GM20431 (cell line): Measurements from ENCODE around the gene OR52D1.

Experiments
- in situ Hi-C: fragments of 300-500 bp; cut with MseI, MboI; formaldehyde crosslinking; loops from one replicate; pipeline ENCODE4 v1.15.0; 2020; ENCODE audit warnings: low sequenced_read_pairs; ENCODE audit not compliant: unreplicated experiment

The OR52D1 gene

GRCh38 chr11:5488385-5488784 is at the start of gene OR52D1:
TSS of gene OR52D1 (plus strand) at chr11:5488685. CDS start at chr11:5488707, 22 bp downstream.
- in situ Hi-C loops, result no loop called here

DNA sequence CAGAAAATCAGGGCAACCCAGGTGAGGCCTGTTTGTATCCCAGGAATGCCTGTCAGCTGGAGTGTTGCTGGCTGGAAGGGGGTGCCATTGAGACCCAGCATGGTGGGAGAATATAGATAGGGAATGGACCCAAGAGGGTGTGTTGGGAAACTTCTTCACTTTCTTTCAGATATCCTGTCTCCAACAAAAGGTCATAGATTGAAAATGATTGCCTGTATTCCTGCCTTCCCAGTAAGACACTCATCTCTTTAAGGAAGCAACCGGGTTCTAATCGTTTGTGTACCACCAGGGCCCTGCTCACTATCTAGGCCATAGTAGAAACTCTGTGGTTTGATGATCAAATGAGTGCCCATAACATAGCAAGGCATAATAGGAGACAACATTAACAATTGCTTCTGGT is 47.1 kb upstream of the OR52D1 start, which contains the start of gene OR51I1:
OR51I1 (minus strand) TSS at position 101 of the 400 bp plus-strand sequence; CDS start at position 101, 0 bp downstream.
- in situ Hi-C loops, result no loop called here

DNA sequence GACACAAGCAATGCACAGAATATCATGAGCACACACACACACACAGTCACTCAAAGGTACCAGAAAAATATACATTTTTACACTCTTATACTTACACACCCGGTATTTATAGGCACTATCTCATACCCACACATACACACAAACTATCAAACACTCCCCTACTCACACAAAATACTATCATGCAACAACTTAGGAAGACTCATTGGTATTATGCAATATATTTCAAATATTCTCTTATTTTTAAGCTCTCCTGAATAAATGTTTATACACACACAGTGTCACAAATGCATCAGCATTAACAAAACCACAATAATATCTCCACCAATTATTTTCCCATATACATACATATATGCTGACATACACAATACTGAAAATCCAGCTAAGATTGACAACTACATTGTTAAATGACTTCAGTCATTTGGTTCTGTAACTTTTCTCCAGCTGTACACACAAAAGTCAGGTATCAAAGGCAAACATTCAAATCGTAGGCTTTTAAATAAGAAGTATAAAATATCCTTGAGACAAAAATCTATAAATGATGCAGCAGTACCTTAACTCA is 44.6 kb upstream of the OR52D1 start:
- in situ Hi-C loops, result no loop called here

- in situ Hi-C loops, result no loop called here
These were observed 39.5 kb upstream of the OR52D1 start, which contains the start of gene OR51I2 for GRCh38 chr11:5449023-5449422. TSS of gene OR51I2 (plus strand) at chr11:5449323. CDS start at chr11:5453489, 4,166 bp downstream.

DNA sequence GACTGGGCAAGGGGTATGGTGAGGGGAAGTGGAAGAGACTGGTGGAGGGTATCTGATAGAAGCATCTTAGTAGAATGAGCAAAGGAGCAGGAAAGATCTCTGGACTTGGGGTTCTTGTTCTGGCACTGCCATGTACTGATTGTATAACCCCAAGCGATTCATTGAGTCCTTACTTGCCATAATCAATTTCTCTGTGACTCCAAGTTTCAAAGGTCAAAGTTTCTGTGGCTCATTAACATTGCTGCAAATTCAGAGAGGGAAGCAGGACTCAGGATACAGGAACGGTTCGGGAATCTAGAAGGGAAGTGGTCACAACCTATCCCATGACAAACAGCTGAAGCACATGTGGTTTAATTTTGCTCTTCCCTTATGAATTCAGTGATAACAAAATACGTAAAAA is 39.1 kb upstream of the OR52D1 start:
- in situ Hi-C loops, result no loop called here

DNA sequence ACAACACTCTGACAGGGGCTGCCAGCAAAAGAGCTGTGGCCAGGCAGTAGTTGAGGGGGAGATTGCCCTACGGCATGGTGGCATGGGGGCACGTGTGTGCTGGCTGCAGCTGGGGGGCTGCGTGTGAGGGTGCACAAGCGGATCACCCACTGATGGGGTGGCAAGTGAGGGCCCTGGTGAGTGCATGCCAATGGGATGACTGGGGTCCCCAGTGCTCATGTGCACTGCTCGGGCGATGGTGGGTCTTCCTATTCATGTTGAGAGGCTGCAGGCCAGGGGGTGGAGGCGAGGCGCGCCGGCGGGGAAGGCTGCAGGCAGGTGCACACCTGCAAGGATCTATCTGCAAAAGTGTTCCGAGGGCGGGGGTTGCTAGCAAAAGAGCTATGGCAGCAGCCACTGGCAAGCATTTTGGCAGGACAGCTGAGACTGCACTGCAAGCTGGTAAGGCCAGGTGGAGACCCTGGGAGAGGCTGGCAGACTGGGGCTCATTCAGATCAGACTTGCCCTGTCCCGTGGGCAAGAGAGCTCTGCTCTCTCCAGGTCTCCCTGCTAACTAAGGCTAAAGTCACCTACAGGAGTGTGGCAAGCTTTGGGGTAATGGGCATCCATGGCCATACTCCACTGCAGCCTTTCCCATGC is 27.4 kb upstream of the OR52D1 start:
- in situ Hi-C loops, result no loop called here

- in situ Hi-C loops, result no loop called here
These were observed 21.0 kb upstream of the OR52D1 start for GRCh38 chr11:5467527-5467926.

GRCh38 chr11:5473921-5474320 is 14.6 kb upstream of the OR52D1 start:
- in situ Hi-C loops, result no loop called here

- in situ Hi-C loops, result no loop called here
These were observed 12.2 kb upstream of the OR52D1 start for GRCh38 chr11:5476186-5476819.

DNA sequence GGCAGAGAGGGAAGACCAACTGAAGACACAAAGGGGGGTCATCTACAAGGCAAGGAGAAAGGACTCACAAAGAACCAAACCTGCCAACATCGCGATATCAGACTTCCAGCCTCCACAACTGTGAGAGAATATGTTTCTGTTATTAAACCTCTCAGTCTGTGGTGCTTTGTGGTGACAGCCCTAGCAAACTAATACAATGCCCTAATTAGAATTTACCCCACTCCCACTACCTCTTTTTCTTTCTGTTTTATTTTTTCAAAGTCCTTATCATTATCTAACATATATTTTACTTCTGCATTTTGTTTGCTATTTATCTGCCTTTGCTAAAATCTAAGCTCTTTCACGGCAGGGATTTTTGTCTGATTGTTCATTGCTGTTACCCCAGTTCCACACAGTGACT is 2.5 kb upstream of the OR52D1 start:
- in situ Hi-C loops, result no loop called here

GRCh38 chr11:5486421-5486820 is 2.1 kb upstream of the OR52D1 start:
- in situ Hi-C loops, result no loop called here

DNA sequence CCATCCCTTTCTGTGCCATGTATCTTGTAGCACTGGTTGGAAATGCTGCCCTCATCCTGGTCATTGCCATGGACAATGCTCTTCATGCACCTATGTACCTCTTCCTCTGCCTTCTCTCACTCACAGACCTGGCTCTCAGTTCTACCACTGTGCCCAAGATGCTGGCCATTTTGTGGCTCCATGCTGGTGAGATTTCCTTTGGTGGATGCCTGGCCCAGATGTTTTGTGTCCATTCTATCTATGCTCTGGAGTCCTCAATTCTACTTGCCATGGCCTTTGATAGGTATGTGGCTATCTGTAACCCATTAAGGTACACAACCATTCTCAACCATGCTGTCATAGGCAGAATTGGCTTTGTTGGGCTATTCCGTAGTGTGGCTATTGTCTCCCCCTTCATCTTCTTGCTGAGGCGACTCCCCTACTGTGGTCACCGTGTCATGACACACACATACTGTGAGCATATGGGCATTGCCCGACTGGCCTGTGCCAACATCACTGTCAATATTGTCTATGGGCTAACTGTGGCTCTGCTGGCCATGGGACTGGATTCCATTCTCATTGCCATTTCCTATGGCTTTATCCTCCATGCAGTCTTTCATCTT is 414 bp downstream of the OR52D1 start:
- in situ Hi-C loops, result no loop called here

DNA sequence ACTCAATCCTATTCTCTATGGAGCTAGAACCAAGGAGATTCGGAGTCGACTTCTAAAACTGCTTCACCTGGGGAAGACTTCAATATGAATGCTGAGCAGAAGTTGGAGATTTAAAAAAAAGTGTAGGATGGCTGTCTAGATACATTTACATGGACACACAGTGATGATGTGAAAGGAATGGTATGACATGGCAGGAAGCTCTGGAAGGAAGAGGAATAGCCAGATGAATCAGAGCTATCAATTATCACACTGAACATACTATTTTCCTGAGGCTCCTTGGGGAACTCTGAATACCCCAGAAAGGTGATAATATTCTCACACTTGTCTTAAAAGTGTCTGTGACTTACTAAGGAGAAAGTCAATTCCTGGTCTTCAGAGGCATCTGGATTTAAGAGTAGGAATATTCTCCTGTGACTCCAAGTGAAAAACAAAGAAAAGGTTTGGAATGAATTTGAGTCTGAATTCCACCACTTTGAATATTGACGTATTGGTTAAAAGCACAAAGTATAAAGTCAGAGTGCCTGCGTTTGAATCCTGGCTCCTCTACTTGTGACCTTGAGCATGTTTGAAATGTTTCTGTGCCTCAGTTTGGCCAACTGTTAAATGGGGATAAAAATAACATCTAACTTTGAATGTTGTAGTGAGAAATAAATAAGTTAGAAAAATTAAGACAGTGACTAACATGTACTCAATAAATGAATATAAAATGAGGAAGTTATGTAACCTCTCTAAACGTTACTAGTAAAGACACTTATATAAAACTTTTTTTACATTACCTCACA is 1.3 kb downstream of the OR52D1 start:
- in situ Hi-C loops, result no loop called here

DNA sequence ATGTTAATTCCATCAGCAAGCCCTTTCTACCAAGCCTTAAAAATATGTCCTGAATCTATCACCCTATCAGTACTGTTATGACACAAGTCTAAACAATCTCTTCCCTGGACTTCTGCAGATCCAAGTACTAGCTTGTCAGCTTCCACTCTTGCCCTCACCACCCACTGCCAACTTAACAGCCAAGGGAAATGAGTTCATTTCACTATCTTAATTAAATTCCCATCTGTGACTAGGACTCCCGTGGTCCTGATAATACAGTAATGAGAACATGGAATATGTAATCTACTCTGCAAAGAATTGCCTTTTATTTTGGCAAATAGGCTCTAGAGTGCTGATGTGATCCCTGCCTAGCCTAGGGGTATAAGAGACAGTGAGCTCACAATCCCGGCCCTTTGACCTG is 11.2 kb downstream of the OR52D1 start:
- in situ Hi-C loops, result no loop called here

DNA sequence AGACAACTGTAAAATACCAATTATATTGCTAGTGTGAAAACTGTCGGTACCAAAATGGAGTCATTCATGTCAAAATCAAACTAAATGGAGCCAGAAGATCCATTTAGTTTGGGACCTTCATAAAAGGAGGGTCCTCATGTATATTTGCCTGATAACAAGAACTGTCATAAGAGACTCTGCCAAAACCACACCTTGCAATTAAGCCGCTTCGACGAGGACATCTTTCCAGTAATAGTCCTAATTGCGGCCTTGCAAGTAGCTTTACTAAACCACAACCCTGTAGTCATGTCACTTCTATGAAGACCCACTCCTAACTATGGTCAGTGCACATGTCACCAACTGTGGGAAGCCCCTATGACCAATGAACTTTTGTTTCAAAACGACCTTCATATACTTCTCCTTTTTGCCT is 11.9 kb downstream of the OR52D1 start:
- in situ Hi-C loops, result no loop called here

- in situ Hi-C loops, result no loop called here
These were observed 16.0 kb downstream of the OR52D1 start for GRCh38 chr11:5504403-5504921.

GRCh38 chr11:5505363-5506048 is 17.0 kb downstream of the OR52D1 start:
- in situ Hi-C loops, result no loop called here

DNA sequence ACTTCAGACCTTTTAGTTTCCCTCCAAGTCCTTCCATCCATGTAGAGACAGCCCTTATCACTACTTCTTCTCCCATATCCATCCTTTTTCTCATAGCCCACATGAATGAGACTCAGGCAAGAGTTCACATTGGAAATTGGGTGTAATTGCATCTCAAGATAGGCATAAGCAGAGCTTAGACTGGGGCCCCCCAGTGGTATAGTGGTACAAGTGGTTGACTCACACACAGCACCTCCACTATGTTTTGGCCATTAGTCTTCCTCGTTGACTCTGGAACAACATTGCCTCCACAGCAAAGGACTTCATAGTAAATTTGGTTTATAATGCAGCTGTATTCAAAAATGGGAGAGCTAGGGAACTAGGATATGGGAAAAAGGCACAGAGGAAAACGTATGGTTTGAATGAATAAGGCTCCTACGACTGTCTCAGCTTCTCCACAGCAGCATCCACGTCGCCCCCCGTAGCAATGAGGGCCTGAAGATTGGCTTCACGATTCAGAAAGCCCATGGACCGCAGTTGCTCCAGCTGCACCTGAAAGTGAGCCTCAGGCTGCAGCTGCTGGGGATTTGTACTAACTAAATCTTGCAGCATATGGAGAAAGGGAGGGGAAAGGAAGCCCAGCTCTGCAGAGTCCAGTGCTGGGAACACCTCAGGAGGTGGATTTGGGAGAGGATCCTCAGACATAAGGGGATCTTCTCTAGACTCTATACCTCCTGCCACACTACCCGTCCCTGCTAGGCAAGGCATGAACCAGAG is 18.9 kb downstream of the OR52D1 start:
- in situ Hi-C loops, result no loop called here

GRCh38 chr11:5507933-5508305 is 19.4 kb downstream of the OR52D1 start:
- in situ Hi-C loops, result no loop called here
